Peyer's patch (tissue), 4 donors: ENCODE measurements around the gene FUT9. TPM values are rescaled to one million over a fixed set of nuclear protein-coding genes. Genes with fewer than 3 reads are reported as not detected.

Experiments
- DNase-seq, 3 donors: peaks; one replicate each; pipeline ENCODE4 v3.0.0-alpha.2; 2017 to 2019
- H3K27ac ChIP-seq, 4 donors: fragments of 200-600 bp; sonication (generic); one replicate each; pipeline ENCODE4 v1.5.1; 2016 to 2019
- H3K27me3 ChIP-seq, 2 donors: fragments of 200-600 bp; sonication (generic); one replicate each; pipeline ENCODE4 v1.5.1; 2019
- H3K36me3 ChIP-seq, 3 donors: fragments of 200-600 bp; sonication (generic); one replicate each; pipeline ENCODE4 v1.5.1; 2016 to 2019
- H3K4me1 ChIP-seq, 4 donors: fragments of 200-600 bp; sonication (generic); one replicate each; pipeline ENCODE4 v1.5.1; 2016 to 2019
- H3K4me3 ChIP-seq, 4 donors: fragments of 200-600 bp; sonication (generic); 1 replicate in 3 of 4; 2 replicates in 1 of 4; pipeline ENCODE4 v1.5.1; 2016 to 2019; ENCODE audit warnings: mild to moderate bottlenecking in 1 of 4
- H3K9me3 ChIP-seq, 4 donors: fragments of 200-600 bp; sonication (generic); one replicate each; pipeline ENCODE4 v1.5.1; 2016 to 2019; ENCODE audit warnings: mild to moderate bottlenecking in 1 of 4
- CTCF ChIP-seq, 6 experiments: fragments of 450-650 bp in 4 of 6; fragments of 200-600 bp in 2 of 6; sonication (generic) in 1 of 6; IDR thresholded peaks; one replicate each; pipeline ENCODE4 v1.5.1; 2017 to 2019; ENCODE audit warnings: antibody characterized with exemption in 6 of 6, mild to moderate bottlenecking in 3 of 6, moderate library complexity in 1 of 6
- POLR2A ChIP-seq, 2 donors: fragments of 450-650 bp; IDR thresholded peaks; one replicate each; pipeline ENCODE4 v1.5.1; 2017; ENCODE audit warnings: antibody characterized with exemption in 2 of 2, mild to moderate bottlenecking in 2 of 2, moderate library complexity in 2 of 2
- total RNA-seq, 4 donors: library from RNA; depleted of rRNA; stranded (reverse); fragments of >200 nt; gene quantifications; one replicate each; pipeline ENCODE4 v1.1.0, GENCODE V29; 2016

The FUT9 gene
- total RNA-seq, 4 donors from 2014 or later, result not detected

- no peaks in the 10 kb centered on the region for H3K27me3 ChIP-seq
- TF ChIP-seq CTCF (IDR thresholded peaks at IDR 0.05) (no peak), POLR2A (IDR thresholded peaks at IDR 0.05) (no peak)
- H3K9me3 ChIP-seq, result no peaks in the 10 kb centered on the region
- no peaks in the 10 kb centered on the region for H3K36me3 ChIP-seq
- H3K27ac ChIP-seq, result no peak overlapping the region
- H3K4me1 ChIP-seq, result no peaks in the 10 kb centered on the region
- no peak overlapping the region for H3K4me3 ChIP-seq
- no peak for DNase-seq
Observed at GRCh38 chr6:96032661-96033060, 16.9 kb downstream of the FUT9 start.

DNA sequence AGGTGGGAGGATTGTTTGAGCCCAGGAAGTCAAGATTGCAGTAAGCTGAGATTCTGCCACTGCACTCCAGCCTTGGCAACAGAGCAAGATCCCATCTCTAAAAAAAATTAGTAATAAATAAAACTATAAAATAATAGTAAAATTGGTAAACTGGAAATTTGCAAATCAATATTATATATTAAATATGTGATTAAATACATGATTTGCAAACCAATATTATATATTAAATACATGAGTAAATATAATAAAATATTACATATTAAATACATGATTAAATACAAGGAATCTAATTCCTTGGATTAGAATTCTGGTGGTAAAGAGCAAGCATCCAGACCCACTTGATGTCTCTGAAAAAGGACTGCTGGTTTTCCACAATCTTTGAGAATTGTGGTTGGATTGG lies 35.8 kb downstream of the FUT9 start:
- Histone ChIP-seq H3K4me1 (no peaks in the 10 kb centered on the region), H3K36me3 (no peaks in the 10 kb centered on the region), H3K27me3 (no peaks in the 10 kb centered on the region), H3K9me3 (no peaks in the 10 kb centered on the region), H3K4me3 (no peak overlapping the region), H3K27ac (no peak overlapping the region)
- TF ChIP-seq CTCF (IDR thresholded peaks at IDR 0.05) (no peak), POLR2A (IDR thresholded peaks at IDR 0.05) (no peak)
- DNase-seq, result no peak

- no peaks in the 10 kb centered on the region for H3K9me3 ChIP-seq
- TF ChIP-seq CTCF (IDR thresholded peaks at IDR 0.05) (no peak), POLR2A (IDR thresholded peaks at IDR 0.05) (no peak)
- H3K36me3 ChIP-seq, result no peaks in the 10 kb centered on the region
- H3K4me3 ChIP-seq, result no peak overlapping the region
- no peaks in the 10 kb centered on the region for H3K27me3 ChIP-seq
- no peak for DNase-seq
- H3K27ac ChIP-seq, result no peak overlapping the region
- H3K4me1 ChIP-seq, result no peaks in the 10 kb centered on the region
Observed at GRCh38 chr6:96058082-96058481, 42.3 kb downstream of the FUT9 start.

DNA sequence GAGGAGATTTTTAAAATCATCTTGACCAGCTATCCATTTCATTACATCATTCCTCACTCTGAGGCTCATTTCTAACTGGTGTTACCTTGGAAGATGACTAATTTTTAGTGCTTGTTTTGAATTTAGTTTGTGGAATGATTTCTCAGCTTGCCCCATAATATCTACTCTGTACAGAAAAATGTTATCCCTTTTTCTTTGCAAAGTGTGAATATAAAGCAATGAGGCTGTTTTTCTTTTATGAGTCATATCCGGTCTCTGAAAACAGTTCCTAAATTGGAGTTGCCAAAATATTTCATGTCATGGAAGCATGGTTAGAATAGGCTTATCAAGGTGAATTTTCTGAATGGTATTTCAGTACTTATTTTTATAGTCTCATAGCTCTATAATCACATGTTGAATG lies 43.8 kb downstream of the FUT9 start:
- H3K36me3 ChIP-seq, result no peaks in the 10 kb centered on the region
- DNase-seq, result no peak
- H3K4me3 ChIP-seq, result no peak overlapping the region
- no peaks in the 10 kb centered on the region for H3K4me1 ChIP-seq
- TF ChIP-seq CTCF (IDR thresholded peaks at IDR 0.05), result no peak
- TF ChIP-seq POLR2A (IDR thresholded peaks at IDR 0.05), result no peak
- H3K27ac ChIP-seq, result no peak overlapping the region
- no peaks in the 10 kb centered on the region for H3K9me3 ChIP-seq
- no peaks in the 10 kb centered on the region for H3K27me3 ChIP-seq

DNA sequence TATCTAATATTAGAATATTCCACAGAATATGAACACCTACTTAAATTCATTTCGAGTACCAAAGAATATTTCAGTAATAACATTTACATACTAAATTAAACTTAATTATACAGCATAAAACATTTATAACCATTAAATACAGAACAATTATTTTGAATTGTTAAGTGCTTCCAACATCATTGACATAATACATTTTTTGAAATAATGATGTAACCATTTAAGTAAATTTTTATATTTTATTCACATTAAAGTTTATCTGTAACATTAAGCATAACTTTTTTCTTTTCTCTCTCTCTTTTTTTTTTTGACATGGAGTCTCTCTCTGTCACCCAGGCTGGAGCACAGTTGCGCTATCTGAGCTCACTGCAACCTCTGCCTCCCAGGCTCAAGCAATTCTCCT lies 44.5 kb downstream of the FUT9 start:
- no peaks in the 10 kb centered on the region for H3K9me3 ChIP-seq
- DNase-seq, result no peak
- TF ChIP-seq CTCF (IDR thresholded peaks at IDR 0.05), result no peak
- TF ChIP-seq POLR2A (IDR thresholded peaks at IDR 0.05), result no peak
- no peaks in the 10 kb centered on the region for H3K27me3 ChIP-seq
- H3K27ac ChIP-seq, result no peak overlapping the region
- H3K4me3 ChIP-seq, result no peak overlapping the region
- no peaks in the 10 kb centered on the region for H3K36me3 ChIP-seq
- H3K4me1 ChIP-seq, result no peaks in the 10 kb centered on the region

DNA sequence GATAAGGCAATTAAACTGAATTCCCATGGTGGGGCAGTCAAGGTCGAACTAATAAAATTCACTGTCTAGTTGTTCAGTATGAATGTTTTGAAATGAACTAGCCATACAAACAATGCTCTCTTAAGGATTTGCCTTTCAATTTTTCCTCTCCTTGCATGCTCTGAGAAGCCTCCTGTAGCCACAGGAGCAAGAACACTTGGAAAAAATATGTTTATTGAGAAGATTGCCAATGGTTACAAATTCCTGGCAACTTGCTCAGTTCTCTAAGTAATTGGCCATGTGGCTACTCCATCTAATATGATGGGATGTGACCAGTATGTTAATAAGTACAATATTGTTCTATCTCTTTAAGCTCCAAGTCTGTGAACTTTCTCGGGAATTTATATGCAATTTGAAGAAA lies 49.4 kb downstream of the FUT9 start:
- Histone ChIP-seq H3K9me3 (no peaks in the 10 kb centered on the region), H3K4me3 (no peak overlapping the region), H3K27me3 (no peaks in the 10 kb centered on the region), H3K27ac (no peak overlapping the region), H3K36me3 (no peaks in the 10 kb centered on the region), H3K4me1 (no peaks in the 10 kb centered on the region)
- TF ChIP-seq POLR2A (IDR thresholded peaks at IDR 0.05) (no peak), CTCF (IDR thresholded peaks at IDR 0.05) (no peak)
- DNase-seq, result no peak
